PFSK-1 (cell line): ENCODE data around the gene CA5A.

Experiments
- FOXP2 ChIP-seq: optimal IDR thresholded peaks from 2 replicates; pipeline ENCODE3; 2011; ENCODE audit warnings: borderline replicate concordance, control low read depth, inconsistent platforms; ENCODE audit not compliant: insufficient read depth; ENCODE audit errors: extremely low read length, extremely low read depth
- POLR2AphosphoS5 ChIP-seq: IDR thresholded peaks from 2 replicates; pipeline ENCODE4 v1.6.1; 2012; ENCODE audit warnings: low read depth, mild to moderate bottlenecking, control low read depth, low read length, moderate library complexity
- REST ChIP-seq, 2 experiments: IDR thresholded peaks; 2 replicates each; pipeline versions ENCODE4 v1.6.1 to v1.8.0; 2011 to 2012; ENCODE audit warnings: low read depth in 2 of 2, low read length in 2 of 2, control low read depth in 1 of 2, inconsistent platforms in 1 of 2, mild to moderate bottlenecking in 1 of 2, moderate library complexity in 1 of 2; ENCODE audit not compliant: insufficient read depth in 1 of 2
- SIN3A ChIP-seq: IDR thresholded peaks from 2 replicates; pipeline ENCODE4 v1.6.1; 2012; ENCODE audit warnings: mild to moderate bottlenecking, low read length, moderate library complexity, borderline replicate concordance; ENCODE audit not compliant: insufficient read depth
- TAF1 ChIP-seq: IDR thresholded peaks from 2 replicates; pipeline ENCODE4 v1.6.1; 2012; ENCODE audit warnings: low read length, control low read depth, borderline replicate concordance; ENCODE audit not compliant: insufficient read depth

Gene CA5A

GRCh38 chr16:87950765-87951551 lies 14.6 kb upstream of the CA5A start, which contains the start of gene BANP:
Gene BANP, plus strand, starts transcription at chr16:87951434. Its CDS starts 23,682 bp downstream, at chr16:87975116.
- no peak for TF ChIP-seq REST (IDR thresholded peaks at IDR 0.05; ENCODE audit: insufficient read depth in 1 of 2, low read depth in 2 of 2, low read length in 2 of 2)
- peak; percentile 71; the same call in 1 of the 2 replicates for TF ChIP-seq TAF1
- peak; percentile 87 for TF ChIP-seq FOXP2
- TF ChIP-seq POLR2AphosphoS5: peak; percentile 15; the same call in 1 of the 2 replicates
- peak; percentile 73; the same call in 1 of the 2 replicates for TF ChIP-seq SIN3A

- TF ChIP-seq REST (IDR thresholded peaks at IDR 0.05; ENCODE audit: insufficient read depth in 1 of 2, low read depth in 2 of 2, low read length in 2 of 2): no peak
These were observed 12.9 kb upstream of the CA5A start for GRCh38 chr16:87949071-87949744.

GRCh38 chr16:87948735-87949070 lies 12.4 kb upstream of the CA5A start:
- TF ChIP-seq SIN3A: no peak

- no peak for TF ChIP-seq POLR2AphosphoS5
- no peak for TF ChIP-seq SIN3A
- no peak for TF ChIP-seq REST (IDR thresholded peaks at IDR 0.05; ENCODE audit: insufficient read depth in 1 of 2, low read depth in 2 of 2, low read length in 2 of 2)
- TF ChIP-seq FOXP2: no peak
- no peak for TF ChIP-seq TAF1
These were observed 11.8 kb upstream of the CA5A start for GRCh38 chr16:87948119-87948545.

- no peak for TF ChIP-seq FOXP2
- TF ChIP-seq REST (IDR thresholded peaks at IDR 0.05; ENCODE audit: insufficient read depth in 1 of 2, low read depth in 2 of 2, low read length in 2 of 2): no peak
- no peak for TF ChIP-seq SIN3A
- no peak for TF ChIP-seq POLR2AphosphoS5
- no peak for TF ChIP-seq TAF1
These were observed 11.2 kb upstream of the CA5A start for GRCh38 chr16:87947356-87948118.
